ENCODE measurements around the gene RBAK.
"Not testable (repeated sequence)": the region's sequence is repeated elsewhere in the genome, so short reads cannot be mapped to it uniquely, and the experiment has no call there.

RBAK gene

DNA sequence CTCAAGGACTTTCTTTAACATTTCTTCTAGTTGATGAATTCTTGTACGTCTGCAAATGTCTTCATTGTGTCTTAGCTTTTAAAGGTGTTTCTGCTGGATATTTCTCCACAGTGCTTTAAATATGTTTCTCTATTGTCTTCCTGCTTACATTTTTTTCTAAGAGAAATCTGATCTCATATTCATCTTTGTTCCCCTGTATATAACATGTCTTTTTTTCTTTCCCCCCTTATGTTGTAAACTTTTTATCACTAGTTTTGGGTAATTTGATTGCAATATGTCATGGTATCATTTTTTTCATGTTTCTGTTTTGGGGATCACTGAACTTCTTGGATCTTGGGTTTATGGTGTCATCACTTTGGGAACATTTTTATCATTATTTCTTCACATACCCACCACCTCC lies 7.5 kb downstream of the RBAK start:
- DNase-seq = no peak

GRCh38 chr7:5063698-5064097 lies 18.0 kb downstream of the RBAK start:
- DNase-seq = no peak

GRCh38 chr7:5064391-5065106 lies 18.9 kb downstream of the RBAK start:
- DNase-seq = no peak

- DNase-seq = no peak
Measured at GRCh38 chr7:5065107-5065407, 19.4 kb downstream of the RBAK start.

DNA sequence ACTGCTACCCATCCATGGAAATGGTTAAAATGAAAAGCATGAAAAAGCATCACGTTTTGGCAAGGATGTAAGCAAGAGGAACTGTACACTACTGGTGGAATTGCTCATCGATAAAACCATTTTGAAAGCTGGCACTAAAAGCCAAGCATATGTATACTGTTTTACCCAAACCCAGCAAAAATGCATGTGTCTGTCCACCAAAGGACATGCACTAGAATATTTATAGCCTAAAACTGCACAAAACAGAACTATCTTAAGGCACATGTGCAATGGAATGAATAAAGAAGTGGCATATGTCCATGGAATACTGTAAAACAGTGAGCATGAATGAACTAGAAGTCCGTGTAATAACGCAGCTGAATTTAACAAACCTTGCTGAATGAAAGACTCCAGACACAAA lies 22.9 kb downstream of the RBAK start:
- no peak for DNase-seq

- DNase-seq = no peak
Measured at GRCh38 chr7:5070206-5070605, 24.5 kb downstream of the RBAK start.

- DNase-seq = not testable (repeated sequence)
Measured at GRCh38 chr7:5075187-5075586, 29.5 kb downstream of the RBAK start.

- no peak for DNase-seq
Measured at GRCh38 chr7:5077740-5078139, 32.1 kb downstream of the RBAK start.

DNA sequence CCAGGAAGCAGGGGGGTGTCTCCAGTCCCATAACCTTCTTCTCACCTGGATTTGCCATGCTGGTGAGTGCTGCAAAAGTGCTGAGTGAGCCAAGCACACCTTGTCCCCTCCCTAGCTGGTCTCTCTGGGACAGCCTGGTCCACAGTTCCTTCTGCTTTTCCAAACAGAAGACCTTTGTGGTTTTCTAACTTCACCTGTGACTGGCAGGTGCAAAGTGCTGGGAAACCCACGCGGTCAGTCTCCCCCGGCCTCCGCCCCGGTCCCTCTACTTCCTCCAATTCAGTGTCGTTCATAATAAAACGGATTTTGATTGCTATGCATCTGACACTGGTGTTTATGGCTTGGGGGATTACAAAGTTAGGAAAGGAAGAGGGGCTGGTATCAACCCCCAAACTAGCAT lies 37.1 kb downstream of the RBAK start:
- no peak for DNase-seq

DNA sequence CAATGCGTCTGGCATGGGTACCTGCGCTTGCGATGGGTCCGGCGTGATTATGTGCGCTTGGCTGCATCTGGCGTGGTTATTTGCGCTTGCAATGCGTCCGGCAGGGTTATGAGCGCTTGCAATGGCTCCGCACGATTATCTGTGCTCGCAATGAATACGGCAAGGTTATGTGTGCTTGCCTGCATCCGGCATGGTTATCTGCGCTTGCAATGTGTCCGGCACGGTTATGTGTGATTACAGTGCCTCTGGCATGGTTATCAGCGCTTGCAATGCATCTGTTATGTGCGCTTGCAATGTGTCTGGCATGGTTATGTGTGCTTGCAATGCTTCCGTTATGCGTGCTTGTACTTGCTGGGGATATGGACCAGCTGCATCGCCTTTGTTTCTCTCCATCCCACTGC lies 37.7 kb downstream of the RBAK start:
- DNase-seq = no peak

GRCh38 chr7:5086256-5086655 lies 40.6 kb downstream of the RBAK start:
- no peak for DNase-seq

GRCh38 chr7:5088228-5088833 lies 42.7 kb downstream of the RBAK start:
- not testable (repeated sequence) for DNase-seq

GRCh38 chr7:5088906-5089305 lies 43.2 kb downstream of the RBAK start:
- no peak for DNase-seq

DNA sequence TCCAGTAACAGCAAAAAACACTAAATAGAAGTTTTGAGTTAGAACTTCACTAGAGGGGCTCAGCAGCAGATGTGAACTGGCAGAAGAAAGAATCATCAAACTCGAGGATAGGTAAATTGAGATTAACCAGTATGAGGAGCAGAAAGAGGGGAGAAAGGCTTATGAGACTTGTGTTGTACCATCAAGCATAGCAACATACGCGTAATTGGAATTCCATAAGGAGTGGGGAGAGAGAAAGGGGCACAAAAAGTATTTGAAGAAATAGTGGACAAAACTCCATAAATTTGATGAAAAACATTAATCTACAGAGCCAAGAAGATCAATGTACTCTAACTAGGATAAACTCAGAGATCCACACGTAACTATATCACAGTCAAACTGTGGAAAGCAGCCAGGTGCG lies 48.3 kb downstream of the RBAK start:
- no peak for DNase-seq

DNA sequence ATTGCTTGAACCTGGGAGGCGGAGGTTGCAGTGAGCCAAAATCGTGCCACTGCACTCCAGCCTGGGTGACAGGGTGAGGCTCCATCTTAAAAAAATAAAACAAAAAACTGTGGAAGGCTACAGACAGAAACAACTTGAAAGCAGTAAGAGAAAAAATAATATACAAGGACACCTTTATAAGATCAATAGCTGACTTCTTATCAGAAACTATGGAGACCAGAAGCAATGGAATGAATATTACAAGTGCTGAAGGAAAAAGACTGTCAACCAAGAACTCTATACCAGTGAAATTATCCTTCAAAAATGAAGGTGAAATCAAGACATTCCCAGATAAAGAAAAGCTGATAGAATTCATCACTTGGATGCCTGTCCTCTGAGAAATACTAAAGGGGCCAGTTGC lies 49.0 kb downstream of the RBAK start:
- DNase-seq = no peak

- no peak for DNase-seq
Measured at GRCh38 chr7:5116359-5116758, 70.7 kb downstream of the RBAK start.

DNA sequence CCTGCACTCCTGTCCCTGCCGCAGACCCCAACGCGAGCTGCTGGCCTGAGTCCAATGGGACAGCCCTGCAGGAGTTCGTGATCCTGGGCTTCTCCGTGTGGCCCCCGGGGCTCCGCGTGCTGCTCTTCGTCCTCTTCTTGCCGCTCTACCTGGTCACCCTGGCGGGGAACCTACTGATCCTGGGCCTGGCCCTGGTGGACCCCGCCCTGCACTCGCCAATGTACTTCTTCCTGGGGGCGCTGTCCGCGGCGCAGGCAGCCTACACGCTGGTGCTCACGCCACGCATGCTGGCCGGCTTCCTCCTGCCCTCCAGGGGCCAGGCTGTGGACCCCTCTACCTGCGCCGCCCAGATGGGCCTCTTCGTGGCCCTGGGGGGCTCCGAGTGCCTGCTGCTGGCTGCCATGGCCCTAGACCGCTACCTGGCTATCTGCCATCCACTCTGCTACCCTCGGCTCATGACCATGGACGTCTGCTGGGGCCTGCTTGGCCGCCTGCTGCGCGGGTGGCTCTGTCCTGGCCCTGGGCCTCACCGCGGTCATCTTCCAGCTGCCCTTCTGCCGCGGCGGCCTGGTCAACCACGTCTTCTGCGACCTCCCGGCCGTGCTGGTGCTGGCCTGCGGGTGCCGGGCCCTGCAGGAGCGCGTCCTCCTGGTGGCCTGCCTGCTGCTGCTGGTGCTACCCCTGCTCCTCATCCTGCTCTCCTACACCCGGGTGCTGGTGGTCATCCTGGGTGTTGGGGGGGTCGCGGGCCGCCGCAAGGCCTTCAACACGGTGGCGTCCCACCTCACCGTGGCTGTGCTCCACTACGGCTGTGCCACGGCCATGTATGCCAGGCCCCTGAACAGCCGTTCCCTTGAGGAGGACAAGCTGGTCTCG lies 71.7 kb downstream of the RBAK start:
- no peak for DNase-seq
